Measurements from ENCODE around the gene HMBS.
"Not testable (repeated sequence)": the region's sequence is repeated elsewhere in the genome, so short reads cannot be mapped to it uniquely, and the experiment has no call there.

Gene HMBS

GRCh38 chr11:119103161-119103664 is 18.5 kb downstream of the HMBS start:
- DNase-seq, result not testable (repeated sequence)

GRCh38 chr11:119103793-119104192 is 19.1 kb downstream of the HMBS start:
- no peak for DNase-seq

- peak; percentile 97 for DNase-seq
Observed at GRCh38 chr11:119106564-119107537, 22.2 kb downstream of the HMBS start, which contains the start of gene C2CD2L. Gene C2CD2L, plus strand, starts transcription at chr11:119107344. Its CDS starts 398 bp downstream, at chr11:119107742.

DNA sequence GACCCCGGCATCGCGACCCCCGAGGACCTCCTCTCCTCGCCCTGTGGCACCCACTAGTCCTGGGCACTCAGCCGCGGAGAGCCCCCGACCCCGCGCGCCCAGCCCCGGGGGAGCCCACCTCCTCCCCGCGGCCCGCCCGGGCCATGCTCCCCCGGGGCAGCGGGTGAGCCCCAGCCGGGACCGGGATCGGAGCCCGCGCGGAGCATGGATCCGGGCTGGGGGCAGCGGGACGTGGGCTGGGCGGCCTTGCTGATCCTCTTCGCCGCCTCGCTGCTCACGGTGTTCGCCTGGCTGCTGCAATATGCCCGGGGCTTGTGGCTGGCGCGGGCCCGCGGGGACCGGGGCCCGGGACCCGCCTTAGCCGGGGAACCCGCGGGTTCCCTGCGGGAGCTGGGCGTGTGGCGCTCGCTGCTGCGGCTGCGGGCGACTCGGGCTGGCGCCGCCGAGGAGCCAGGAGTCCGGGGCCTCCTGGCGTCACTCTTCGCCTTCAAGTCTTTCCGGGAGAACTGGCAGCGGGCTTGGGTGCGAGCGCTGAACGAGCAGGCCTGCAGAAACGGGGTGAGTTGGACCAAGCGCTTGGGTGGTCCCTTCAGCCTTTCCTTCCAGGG is 23.0 kb downstream of the HMBS start:
- no peak for DNase-seq

DNA sequence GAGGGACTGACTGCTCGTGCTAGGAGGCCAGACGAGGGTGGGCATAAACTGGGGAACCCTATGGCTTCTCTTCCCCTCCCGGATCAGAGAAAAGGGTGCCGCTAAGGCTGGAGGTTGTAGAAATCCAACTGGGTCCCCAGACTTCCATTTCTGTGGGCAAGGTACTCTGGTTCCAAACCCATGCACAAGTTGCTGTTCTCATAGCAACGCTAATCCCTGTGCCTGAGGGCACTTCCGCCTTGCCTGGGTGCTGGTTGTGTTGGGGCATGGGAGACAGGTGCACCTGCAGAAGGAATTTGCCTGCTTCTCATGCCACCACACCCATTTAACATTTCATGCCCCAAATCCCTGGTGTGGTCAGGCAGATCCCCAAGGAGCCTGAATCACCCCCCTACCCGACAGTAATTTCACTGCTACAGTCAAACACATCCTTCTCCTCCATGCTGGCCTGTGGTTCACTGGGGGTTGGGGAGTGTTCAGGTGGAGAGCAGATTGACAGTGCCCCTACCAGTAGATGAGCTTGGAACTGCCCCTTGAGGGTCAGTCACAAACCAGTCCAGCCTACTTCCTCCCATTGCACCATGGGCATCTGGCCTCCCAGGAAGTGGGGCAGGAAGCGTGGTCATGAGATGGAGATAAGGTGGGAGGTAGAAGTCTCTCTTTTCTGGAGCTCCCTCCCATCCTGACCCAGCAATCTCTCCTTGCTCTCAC is 23.6 kb downstream of the HMBS start:
- peak; percentile 63 for DNase-seq

- DNase-seq, result no peak
Observed at GRCh38 chr11:119108857-119109221, 24.2 kb downstream of the HMBS start.

GRCh38 chr11:119109843-119110242 is 25.2 kb downstream of the HMBS start:
- no peak for DNase-seq

DNA sequence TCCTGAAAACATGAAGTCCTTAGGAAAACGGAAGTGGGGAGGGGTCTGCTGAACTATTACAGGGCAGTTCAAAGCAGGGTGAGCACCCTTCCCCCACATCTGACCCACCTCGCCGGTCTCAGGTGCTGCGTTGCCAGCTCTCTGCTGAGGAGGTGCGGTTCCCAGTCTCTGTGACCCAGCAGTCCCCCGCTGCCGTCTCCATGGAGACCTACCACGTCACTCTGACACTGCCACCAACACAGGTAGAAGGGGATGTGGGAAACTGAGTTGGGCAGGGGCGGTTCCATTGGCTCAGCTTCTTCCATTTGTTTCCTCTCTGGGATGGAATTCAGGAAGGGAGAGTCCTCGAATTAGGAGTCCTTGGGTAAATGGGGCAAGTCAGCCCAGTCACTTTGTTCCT is 25.8 kb downstream of the HMBS start:
- no peak for DNase-seq

- DNase-seq, result no peak
Observed at GRCh38 chr11:119111361-119111925, 26.8 kb downstream of the HMBS start.

- DNase-seq, result no peak
Observed at GRCh38 chr11:119112314-119113020, 27.8 kb downstream of the HMBS start.

DNA sequence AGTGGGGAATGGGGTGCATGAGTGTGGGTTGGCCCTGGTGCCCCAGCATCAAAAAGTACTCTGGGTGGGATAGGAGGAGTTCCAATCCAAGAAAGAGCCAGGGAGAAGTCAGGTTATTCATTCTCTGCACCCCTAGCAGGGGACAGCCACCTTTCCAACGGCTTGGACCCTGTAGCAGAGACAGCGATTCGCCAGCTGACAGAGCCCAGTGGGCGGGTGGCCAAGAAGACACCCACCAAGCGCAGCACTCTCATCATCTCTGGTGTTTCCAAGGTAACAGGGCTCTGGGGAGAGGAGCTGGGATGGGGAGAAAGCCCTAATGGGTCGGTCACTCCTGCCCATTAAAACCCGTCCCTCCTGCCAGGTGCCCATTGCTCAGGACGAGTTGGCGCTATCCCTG is 29.0 kb downstream of the HMBS start:
- DNase-seq, result no peak

GRCh38 chr11:119114351-119114750 is 29.7 kb downstream of the HMBS start:
- DNase-seq, result no peak

DNA sequence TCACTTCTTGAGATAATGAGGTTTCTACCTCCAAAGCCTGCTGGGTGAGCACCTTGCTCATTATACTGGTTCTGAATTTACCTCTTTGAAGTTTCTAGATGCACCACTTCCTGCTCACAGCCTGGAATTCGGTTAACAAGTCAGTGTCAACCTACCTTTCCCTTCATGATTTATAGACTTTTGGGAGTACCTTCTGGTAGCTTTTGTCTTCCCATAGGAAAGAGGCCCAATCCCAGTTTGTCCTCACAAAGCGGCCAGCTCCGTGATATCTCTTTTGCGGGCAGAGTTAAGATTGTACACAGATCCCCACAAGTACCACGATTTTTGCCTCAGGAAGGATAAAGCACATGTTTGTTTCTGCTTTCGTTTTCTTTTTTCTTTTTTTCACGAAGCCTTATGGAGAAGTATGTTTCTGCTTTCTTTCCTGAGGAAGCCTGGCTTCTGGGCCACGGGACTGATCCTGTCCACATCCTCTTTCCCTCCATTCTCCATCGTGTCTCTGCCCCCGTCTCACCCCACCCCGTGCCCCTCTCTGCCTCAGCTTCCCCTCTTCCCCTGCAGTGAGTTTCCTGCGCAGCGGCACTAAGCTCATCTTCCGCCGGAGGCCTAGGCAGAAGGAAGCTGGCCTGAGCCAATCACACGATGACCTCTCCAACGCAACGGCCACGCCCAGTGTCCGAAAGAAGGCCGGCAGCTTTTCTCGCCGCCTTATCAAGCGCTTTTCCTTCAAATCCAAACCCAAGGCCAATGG is 31.0 kb downstream of the HMBS start:
- no peak for DNase-seq

- DNase-seq, result no peak
Observed at GRCh38 chr11:119116235-119116594, 31.5 kb downstream of the HMBS start.

DNA sequence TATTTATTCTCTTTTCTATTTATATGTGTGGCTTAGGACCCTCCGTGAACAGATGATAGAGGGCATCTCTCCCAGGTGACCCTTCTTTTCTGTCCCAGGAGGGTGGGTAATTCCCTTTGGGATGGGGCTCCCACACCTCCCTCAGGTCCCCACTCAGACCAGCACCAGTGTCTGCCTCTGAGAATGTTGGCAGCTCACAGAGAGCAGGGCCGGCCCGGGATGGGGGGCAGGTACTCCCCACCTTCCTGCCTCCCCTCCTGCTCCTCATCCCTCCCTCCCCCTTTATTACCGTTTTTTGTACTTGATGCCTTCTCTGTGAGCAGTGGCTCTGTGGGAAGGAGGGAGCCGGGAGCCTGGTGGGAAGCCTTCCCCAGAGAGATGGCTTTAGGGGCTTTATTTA is 31.9 kb downstream of the HMBS start:
- no peak for DNase-seq

DNA sequence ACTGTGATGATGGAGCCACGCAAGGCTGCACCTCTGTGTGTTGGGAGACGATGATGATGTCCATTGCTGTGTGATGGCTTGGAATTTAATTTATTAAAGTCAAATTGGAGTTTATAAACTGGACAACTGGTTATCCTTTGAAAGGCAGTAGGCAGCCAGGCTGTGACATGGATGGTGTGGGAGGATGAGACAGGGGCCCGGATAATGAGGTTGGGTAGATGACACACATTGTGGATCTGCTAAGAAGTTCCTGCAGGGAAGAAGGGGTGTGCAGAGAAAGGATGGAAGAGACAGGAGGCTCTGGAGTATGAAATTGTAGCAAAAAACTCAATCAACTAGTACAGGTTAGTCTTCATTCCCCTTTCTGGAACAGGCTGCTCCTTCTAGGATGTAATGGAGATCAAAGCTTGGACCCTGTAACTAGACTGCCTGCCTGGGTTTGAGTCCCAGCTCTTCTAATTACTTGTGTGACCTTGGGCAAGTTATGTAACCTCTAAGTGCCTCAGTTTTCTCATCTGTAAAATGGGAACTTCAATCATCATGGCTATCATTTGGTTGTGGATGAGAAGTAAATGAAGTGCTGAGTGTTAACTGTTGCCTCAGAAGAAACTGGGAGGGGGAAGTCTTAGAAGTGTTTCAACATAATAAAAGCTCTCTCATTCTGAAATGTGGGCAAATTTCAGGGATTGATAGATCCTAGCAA is 32.5 kb downstream of the HMBS start:
- no peak for DNase-seq

DNA sequence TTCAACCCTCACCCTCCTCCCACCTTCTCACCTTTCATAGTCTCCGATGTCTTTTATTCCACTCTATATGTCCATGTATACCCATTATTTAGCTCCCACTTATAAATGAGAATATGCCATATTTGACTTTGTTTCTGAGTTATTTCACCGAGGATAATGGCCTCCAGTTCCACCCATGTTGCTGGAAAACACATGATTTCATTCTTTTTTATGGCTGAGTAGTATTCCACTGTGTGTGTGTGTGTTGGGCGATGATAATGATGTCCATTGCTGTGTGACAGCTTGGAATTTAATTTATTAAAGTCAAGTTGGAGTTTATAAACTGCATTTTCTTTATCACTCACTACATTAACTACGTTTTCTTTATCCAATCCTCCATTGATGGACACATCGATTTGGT is 33.5 kb downstream of the HMBS start:
- DNase-seq, result no peak

GRCh38 chr11:119118946-119119345 is 34.3 kb downstream of the HMBS start:
- DNase-seq, result no peak

DNA sequence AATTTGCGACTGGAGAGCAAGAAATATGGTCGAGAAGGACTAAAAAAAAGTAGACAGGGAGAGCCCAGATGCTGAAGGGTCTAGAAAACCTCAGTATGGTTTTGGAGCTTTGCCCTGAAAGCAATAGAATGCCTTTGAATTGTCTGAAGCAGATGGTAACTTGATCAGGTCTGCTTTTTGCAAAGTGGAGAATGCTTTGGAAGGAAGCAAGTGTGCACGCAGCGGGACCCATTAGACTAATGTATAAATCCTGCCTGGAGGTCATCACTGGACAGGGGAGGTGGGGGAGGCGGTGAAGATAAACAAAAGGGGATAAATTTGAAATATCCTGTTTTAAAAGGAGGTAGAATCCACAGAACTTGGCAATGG is 35.9 kb downstream of the HMBS start:
- peak; percentile 45 for DNase-seq

DNA sequence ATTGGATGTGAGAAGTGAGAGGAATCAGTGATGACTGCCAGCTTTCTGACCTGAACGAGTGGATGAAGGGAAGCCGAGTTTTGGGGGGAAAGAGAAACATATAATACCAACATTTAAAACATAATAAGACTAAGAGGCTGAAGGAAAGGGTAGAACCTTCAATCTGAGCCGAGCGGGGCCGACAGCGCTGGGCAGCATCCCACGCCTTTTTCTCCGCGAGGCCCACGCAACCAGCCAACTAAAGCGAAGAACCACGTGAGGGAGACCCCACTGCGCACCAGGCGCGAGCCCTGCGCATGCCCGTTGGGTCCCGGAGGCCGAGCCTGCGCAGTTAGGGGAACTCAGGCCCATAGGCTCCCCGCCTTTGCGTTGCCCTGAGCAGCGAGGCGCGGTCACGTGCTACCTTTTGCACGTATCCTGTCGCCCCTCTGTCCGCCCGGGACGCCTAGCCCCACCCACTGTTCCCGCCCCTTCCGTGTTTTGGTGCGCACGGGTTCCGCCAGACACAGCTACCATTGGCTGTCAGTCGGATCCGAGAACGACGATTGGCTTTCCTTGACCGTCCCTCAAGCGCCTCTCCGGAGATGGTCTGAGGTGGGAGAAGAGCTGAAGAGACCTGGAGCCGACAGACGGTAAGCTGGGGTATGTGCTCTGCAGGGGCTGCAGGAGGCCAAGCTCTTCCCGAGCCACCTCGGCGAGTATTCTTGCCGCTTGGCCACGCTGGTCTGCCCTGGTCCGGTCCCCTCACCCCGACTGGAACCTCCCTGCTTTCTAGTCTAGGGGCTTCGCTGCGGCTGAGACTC is 36.5 kb downstream of the HMBS start, which contains the start of gene HINFP:
Gene HINFP (plus strand): TSS at position 573 of the 803 bp plus-strand sequence. CDS start 5,365 bp downstream, outside the sequence.
- peak; percentile 100 for DNase-seq

Measured in NCI-H1105 (cell line).